ENCODE data around the gene DYNC2LI1.

The DYNC2LI1 gene

DNA sequence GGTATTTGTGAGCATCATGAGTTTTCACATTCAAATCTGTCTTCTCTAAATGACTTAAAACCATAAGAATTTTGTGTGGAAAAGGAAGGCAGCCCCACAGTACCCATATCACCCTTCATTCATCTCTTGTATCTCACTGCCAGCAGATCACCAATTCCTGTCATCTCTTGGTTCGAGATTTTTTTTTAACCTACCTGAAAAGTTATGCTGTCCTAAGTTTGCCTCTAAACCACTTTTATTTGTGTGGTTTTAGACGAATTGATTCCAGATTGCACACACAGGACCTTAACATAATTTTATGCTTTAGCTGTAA lies 32.8 kb downstream of the DYNC2LI1 start:
- H3K27ac ChIP-seq (ENCODE audit: low read length) = no peak overlapping the region

DNA sequence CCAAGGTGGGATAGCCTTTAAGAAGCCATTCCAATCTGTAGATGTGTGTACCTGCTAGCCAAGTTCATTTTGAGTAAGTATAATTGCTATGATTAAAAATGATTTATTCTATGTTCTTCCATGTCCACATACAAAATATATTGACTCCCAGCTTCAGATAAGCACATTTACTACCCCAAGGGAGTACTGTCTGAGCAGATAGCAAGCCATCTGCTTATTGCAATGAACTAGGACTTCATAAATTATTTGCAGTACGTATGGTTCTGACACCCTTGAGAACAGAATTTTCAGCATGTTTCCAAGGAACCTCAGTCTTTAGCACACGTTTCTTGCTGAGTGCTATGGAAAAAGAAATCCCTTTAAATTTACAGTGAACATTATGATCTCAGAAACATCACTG lies 36.6 kb downstream of the DYNC2LI1 start:
- Histone ChIP-seq H3K27me3 (replicated peaks; ENCODE audit: insufficient read depth, low read length) (no peaks in the 10 kb centered on the region), H2AFZ (ENCODE audit: low read length) (no peak overlapping the region)

More for the DNA sequence above, 32.8 kb downstream of the DYNC2LI1 start:
- no peak overlapping the region for H3K4me2 ChIP-seq (ENCODE audit: low read depth, low read length)
- no peaks in the 10 kb centered on the region for H3K9me3 ChIP-seq (replicated peaks; ENCODE audit: insufficient read depth, low read length)
- no peaks in the 10 kb centered on the region for H3K79me2 ChIP-seq (ENCODE audit: low read length)
- DNase-seq = no peak
- H4K20me1 ChIP-seq (ENCODE audit: insufficient read depth, low read length) = no peaks in the 10 kb centered on the region
- H3K9me2 ChIP-seq (replicated peaks; ENCODE audit: insufficient read depth, low read length) = no peaks in the 10 kb centered on the region
- H3K27me3 ChIP-seq (replicated peaks; ENCODE audit: insufficient read depth, low read length) = no peaks in the 10 kb centered on the region
- no peak overlapping the region for H3K9ac ChIP-seq (ENCODE audit: low read length)
- TF ChIP-seq, protein P1, sequence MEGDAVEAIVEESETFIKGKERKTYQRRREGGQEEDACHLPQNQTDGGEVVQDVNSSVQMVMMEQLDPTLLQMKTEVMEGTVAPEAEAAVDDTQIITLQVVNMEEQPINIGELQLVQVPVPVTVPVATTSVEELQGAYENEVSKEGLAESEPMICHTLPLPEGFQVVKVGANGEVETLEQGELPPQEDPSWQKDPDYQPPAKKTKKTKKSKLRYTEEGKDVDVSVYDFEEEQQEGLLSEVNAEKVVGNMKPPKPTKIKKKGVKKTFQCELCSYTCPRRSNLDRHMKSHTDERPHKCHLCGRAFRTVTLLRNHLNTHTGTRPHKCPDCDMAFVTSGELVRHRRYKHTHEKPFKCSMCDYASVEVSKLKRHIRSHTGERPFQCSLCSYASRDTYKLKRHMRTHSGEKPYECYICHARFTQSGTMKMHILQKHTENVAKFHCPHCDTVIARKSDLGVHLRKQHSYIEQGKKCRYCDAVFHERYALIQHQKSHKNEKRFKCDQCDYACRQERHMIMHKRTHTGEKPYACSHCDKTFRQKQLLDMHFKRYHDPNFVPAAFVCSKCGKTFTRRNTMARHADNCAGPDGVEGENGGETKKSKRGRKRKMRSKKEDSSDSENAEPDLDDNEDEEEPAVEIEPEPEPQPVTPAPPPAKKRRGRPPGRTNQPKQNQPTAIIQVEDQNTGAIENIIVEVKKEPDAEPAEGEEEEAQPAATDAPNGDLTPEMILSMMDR (IDR thresholded peaks at IDR 0.05; ENCODE audit: low read length) = no peak
- TF ChIP-seq EZH2phosphoT487 (IDR thresholded peaks at IDR 0.05; ENCODE audit: low read length) (no peak), EZH2 (optimal IDR thresholded peaks at IDR 0.05; ENCODE audit: low read depth, low read length) (no peak)
- H3K36me3 ChIP-seq (replicated peaks; ENCODE audit: insufficient read depth, low read length) = no peaks in the 10 kb centered on the region
- no peaks in the 10 kb centered on the region for H3F3A ChIP-seq (ENCODE audit: insufficient read depth, low read length)
- no peaks in the 10 kb centered on the region for H3K4me1 ChIP-seq (ENCODE audit: low read length)
- no peak overlapping the region for H2AFZ ChIP-seq (ENCODE audit: low read length)
- H3K4me3 ChIP-seq (ENCODE audit: low read length) = no peak overlapping the region

DNA sequence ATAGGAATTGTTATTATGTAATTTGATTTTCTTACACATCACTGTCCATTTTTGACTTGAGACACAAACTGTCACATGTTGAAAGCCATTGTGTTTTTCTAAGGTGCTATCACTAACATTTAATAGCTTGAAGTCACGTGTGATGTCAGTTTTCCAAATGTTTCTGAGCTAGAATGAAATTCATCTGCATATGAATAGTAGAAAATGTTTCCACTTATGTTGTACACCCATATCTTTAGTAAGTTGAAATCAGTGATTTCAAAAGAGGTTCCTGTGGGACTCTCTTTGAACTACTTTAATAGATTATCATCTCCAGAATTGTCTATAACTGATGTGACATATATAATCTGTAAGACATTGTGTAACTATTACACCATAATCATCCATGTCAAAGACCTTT lies 37.0 kb downstream of the DYNC2LI1 start:
- Histone ChIP-seq H3F3A (ENCODE audit: insufficient read depth, low read length) (no peaks in the 10 kb centered on the region), H3K27me3 (replicated peaks; ENCODE audit: insufficient read depth, low read length) (no peaks in the 10 kb centered on the region), H3K79me2 (ENCODE audit: low read length) (no peaks in the 10 kb centered on the region), H3K9me2 (replicated peaks; ENCODE audit: insufficient read depth, low read length) (no peaks in the 10 kb centered on the region), H3K9ac (ENCODE audit: low read length) (no peak overlapping the region), H3K36me3 (replicated peaks; ENCODE audit: insufficient read depth, low read length) (no peaks in the 10 kb centered on the region), H3K4me2 (ENCODE audit: low read depth, low read length) (no peak overlapping the region), H2AFZ (ENCODE audit: low read length) (no peak overlapping the region), H3K9me3 (replicated peaks; ENCODE audit: insufficient read depth, low read length) (no peaks in the 10 kb centered on the region), H3K27ac (ENCODE audit: low read length) (no peak overlapping the region), H3K4me3 (ENCODE audit: low read length) (no peak overlapping the region), H4K20me1 (ENCODE audit: insufficient read depth, low read length) (no peaks in the 10 kb centered on the region), H3K4me1 (ENCODE audit: low read length) (no peaks in the 10 kb centered on the region)
- TF ChIP-seq, protein P1 (IDR thresholded peaks at IDR 0.05; ENCODE audit: low read length) = no peak
- TF ChIP-seq EZH2phosphoT487 (IDR thresholded peaks at IDR 0.05; ENCODE audit: low read length) (no peak), EZH2 (optimal IDR thresholded peaks at IDR 0.05; ENCODE audit: low read depth, low read length) (no peak)
- no peak for DNase-seq

More for the DNA sequence above, 36.6 kb downstream of the DYNC2LI1 start:
- H4K20me1 ChIP-seq (ENCODE audit: insufficient read depth, low read length) = no peaks in the 10 kb centered on the region
- H3K9me2 ChIP-seq (replicated peaks; ENCODE audit: insufficient read depth, low read length) = no peaks in the 10 kb centered on the region
- no peak overlapping the region for H3K4me3 ChIP-seq (ENCODE audit: low read length)
- TF ChIP-seq EZH2 (optimal IDR thresholded peaks at IDR 0.05; ENCODE audit: low read depth, low read length) (no peak), EZH2phosphoT487 (IDR thresholded peaks at IDR 0.05; ENCODE audit: low read length) (no peak)
- TF ChIP-seq, protein P1 (IDR thresholded peaks at IDR 0.05; ENCODE audit: low read length) = no peak
- DNase-seq = no peak
- no peaks in the 10 kb centered on the region for H3K9me3 ChIP-seq (replicated peaks; ENCODE audit: insufficient read depth, low read length)
- H3K27ac ChIP-seq (ENCODE audit: low read length) = no peak overlapping the region
- H3F3A ChIP-seq (ENCODE audit: insufficient read depth, low read length) = no peaks in the 10 kb centered on the region
- no peaks in the 10 kb centered on the region for H3K79me2 ChIP-seq (ENCODE audit: low read length)
- H3K36me3 ChIP-seq (replicated peaks; ENCODE audit: insufficient read depth, low read length) = no peaks in the 10 kb centered on the region
- H3K4me2 ChIP-seq (ENCODE audit: low read depth, low read length) = no peak overlapping the region
- no peaks in the 10 kb centered on the region for H3K4me1 ChIP-seq (ENCODE audit: low read length)
- no peak overlapping the region for H3K9ac ChIP-seq (ENCODE audit: low read length)

Measured in MM.1S (cell line).